Measurements from ENCODE around the gene C1orf53.

DNA sequence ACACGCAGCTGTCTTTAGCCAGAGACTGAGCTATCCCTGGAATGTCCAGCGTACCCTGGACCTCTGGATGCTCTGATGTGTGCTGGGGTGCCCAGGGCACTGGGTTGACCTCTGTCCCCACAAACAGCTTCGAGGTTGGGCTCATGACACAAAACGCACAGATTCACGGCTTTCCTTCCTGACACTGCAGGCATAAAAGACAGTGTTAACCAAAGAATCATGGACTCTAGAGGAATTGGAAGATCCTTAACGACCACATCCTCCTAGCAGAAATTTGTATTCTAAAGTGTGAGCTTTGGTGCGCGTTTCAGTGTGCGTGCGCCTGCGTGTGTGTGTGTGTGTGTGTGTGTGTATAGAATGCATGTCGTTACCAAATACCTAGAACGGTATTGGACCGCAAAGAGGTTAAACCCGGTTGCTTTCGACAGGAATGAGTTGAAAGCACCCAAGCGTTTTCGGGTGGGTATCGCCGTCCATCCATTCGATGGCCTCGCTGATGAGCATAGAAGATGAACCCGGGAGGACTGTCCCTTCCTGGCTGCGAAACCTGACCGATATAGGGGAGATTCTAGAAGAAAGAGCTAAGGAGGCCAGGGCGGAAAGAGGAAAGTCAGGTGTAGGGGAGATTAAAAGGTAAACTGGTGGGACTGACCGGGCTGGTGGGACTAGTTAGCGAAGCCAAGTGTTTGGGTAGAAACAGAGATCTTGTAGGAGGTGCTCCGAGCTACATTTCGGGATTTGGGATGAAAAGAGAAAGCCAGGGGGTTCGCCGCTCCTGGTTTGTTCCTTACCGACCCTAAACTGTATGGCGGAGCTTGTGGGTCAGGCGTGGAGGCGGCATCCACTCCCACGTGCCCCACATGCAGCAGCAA is 7.9 kb downstream of the C1orf53 start:
- TF ChIP-seq, protein P1, sequence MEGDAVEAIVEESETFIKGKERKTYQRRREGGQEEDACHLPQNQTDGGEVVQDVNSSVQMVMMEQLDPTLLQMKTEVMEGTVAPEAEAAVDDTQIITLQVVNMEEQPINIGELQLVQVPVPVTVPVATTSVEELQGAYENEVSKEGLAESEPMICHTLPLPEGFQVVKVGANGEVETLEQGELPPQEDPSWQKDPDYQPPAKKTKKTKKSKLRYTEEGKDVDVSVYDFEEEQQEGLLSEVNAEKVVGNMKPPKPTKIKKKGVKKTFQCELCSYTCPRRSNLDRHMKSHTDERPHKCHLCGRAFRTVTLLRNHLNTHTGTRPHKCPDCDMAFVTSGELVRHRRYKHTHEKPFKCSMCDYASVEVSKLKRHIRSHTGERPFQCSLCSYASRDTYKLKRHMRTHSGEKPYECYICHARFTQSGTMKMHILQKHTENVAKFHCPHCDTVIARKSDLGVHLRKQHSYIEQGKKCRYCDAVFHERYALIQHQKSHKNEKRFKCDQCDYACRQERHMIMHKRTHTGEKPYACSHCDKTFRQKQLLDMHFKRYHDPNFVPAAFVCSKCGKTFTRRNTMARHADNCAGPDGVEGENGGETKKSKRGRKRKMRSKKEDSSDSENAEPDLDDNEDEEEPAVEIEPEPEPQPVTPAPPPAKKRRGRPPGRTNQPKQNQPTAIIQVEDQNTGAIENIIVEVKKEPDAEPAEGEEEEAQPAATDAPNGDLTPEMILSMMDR (IDR thresholded peaks at IDR 0.05): no peak
- no peak for TF ChIP-seq EP300 (IDR thresholded peaks at IDR 0.05)
- no peak for TF ChIP-seq POLR2AphosphoS5 (IDR thresholded peaks at IDR 0.05)
